Measurements from ENCODE around the gene ENO3. TPM values are rescaled to one million over a fixed set of nuclear protein-coding genes. Genes with fewer than 3 reads are reported as not detected.

ENO3 gene
- total and polyA plus RNA-seq, 2 donors (not counting 3 experiments of a cell fraction or from before 2014, with no cell fraction given) = 5.5 to 5.9 TPM

DNA sequence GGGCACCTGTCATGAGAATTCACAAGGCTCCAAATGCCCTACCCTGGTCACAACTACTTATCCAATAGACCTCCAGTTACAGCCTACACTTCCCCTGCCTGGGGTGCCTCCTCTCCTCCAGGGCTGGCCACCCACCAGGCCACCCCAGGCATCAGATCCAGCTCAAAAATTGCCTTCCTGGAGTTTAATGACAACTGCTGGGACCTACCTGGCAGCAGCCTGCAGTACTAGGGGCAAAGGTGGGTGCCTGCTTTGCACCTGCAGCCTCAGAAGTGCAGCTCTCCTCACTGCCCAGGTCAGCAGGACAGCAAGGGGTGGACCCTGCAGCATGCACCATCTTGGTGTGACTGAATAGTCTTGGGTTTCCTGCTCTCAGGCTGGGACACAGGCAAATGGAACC lies 15.3 kb upstream of the ENO3 start:
- H2AFZ ChIP-seq (ENCODE audit: low read depth, low read length) = no peak overlapping the region
- H3K4me3 ChIP-seq (replicated peaks in 1 of 3; ENCODE audit: insufficient read depth in 1 of 3, low read depth in 1 of 3, low read length in 3 of 3) = no peak overlapping the region
- CTCF ChIA-PET = interaction anchor here (1.8 kb wide), 1 partner anchor 26 kb away, joined by 8 read pairs; no protein-coding TSS in a partner anchor
- peaks cover 15% of the 10 kb centered on the region for H3K4me1 ChIP-seq (ENCODE audit: control insufficient read depth, extremely low read depth, insufficient read depth, low read length)
- H3K27ac ChIP-seq (ENCODE audit: insufficient read depth, low read depth, low read length) = no peak overlapping the region
- FAIRE-seq (peak; percentile 15), DNase-seq (ENCODE audit: low read depth, low spot score) (no peak)
- peaks cover 2 to 19% of the 10 kb centered on the region in 2 experiments for H3K36me3 ChIP-seq (ENCODE audit: control insufficient read depth in 2 of 2, extremely low read depth in 1 of 2, insufficient read depth in 2 of 2, low read length in 2 of 2)
- peaks cover 17% of the 10 kb centered on the region for H3K79me2 ChIP-seq (ENCODE audit: control insufficient read depth, insufficient read depth, low read length)
- no peak overlapping the region for H3K4me2 ChIP-seq (ENCODE audit: insufficient read depth, low read length)
- no peaks in the 10 kb centered on the region for H3K9me3 ChIP-seq (replicated peaks; ENCODE audit: control insufficient read depth, insufficient read depth, low read length)
- POLR2A ChIA-PET = no interaction called here
- BruUV-seq (replicated peaks) = no TSS peak
- intact Hi-C loops (cut with micrococcal nuclease) (no loop called here), dilution Hi-C loops (cut with MboI; ENCODE audit: extremely low pct_ligation_motif_present, low sequenced_read_pairs) (no loop called here)
- H3K9me1 ChIP-seq (replicated peaks; ENCODE audit: control insufficient read depth, extremely low read depth, insufficient read depth, low read length) = no peaks in the 10 kb centered on the region
- H4K20me1 ChIP-seq (replicated peaks; ENCODE audit: control insufficient read depth, extremely low read depth, insufficient read depth, low read length) = no peaks in the 10 kb centered on the region
- no peaks in the 10 kb centered on the region for H3K27me3 ChIP-seq (ENCODE audit: control insufficient read depth in 2 of 2, insufficient read depth in 2 of 2, low read length in 2 of 2)
- H3K9ac ChIP-seq (replicated peaks; ENCODE audit: extremely low read depth, insufficient read depth, low read length) = no peak overlapping the region
- TF ChIP-seq, protein P1, sequence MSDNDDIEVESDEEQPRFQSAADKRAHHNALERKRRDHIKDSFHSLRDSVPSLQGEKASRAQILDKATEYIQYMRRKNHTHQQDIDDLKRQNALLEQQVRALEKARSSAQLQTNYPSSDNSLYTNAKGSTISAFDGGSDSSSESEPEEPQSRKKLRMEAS (IDR thresholded peaks at IDR 0.05; ENCODE audit: insufficient read depth, insufficient read length) = no peak
- TF ChIP-seq EZH2 (IDR thresholded peaks at IDR 0.05; ENCODE audit: borderline replicate concordance, low read depth, low read length, severe bottlenecking) (no peak), POLR2A (IDR thresholded peaks at IDR 0.05; ENCODE audit: low read depth, low read length) (no peak)

DNA sequence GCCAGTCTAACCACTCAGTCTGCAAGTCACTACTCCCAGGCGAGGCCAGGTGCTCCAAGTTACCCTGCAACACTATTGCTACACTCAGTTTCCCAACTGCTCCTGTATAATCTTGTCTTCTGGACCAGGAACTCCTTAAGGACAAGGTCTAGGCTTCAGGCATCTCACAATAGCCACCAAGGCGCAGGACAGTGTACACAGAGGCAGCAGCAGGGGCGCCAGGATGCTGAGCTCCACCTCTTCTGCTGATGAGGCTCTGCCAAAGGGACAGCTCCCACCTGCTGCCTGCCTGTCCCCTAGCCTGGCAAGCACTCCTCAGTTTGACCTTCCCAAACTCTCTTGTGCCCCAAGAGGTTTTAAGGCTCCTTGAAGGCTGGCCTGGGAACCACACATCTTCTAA lies 14.5 kb upstream of the ENO3 start:
- Histone ChIP-seq H3K9me1 (replicated peaks; ENCODE audit: control insufficient read depth, extremely low read depth, insufficient read depth, low read length) (no peaks in the 10 kb centered on the region), H2AFZ (ENCODE audit: low read depth, low read length) (no peak overlapping the region), H3K4me1 (ENCODE audit: control insufficient read depth, extremely low read depth, insufficient read depth, low read length) (peaks cover 22% of the 10 kb centered on the region), H3K27me3 (ENCODE audit: control insufficient read depth in 2 of 2, insufficient read depth in 2 of 2, low read length in 2 of 2) (no peaks in the 10 kb centered on the region), H3K36me3 (ENCODE audit: control insufficient read depth in 2 of 2, extremely low read depth in 1 of 2, insufficient read depth in 2 of 2, low read length in 2 of 2) (peaks cover 2 to 19% of the 10 kb centered on the region in 2 experiments), H3K9me3 (replicated peaks; ENCODE audit: control insufficient read depth, insufficient read depth, low read length) (no peaks in the 10 kb centered on the region), H3K4me2 (ENCODE audit: insufficient read depth, low read length) (no peak overlapping the region), H3K79me2 (ENCODE audit: control insufficient read depth, insufficient read depth, low read length) (peaks cover 25% of the 10 kb centered on the region), H3K4me3 (replicated peaks in 1 of 3; ENCODE audit: insufficient read depth in 1 of 3, low read depth in 1 of 3, low read length in 3 of 3) (no peak overlapping the region), H3K27ac (ENCODE audit: insufficient read depth, low read depth, low read length) (no peak overlapping the region), H3K9ac (replicated peaks; ENCODE audit: extremely low read depth, insufficient read depth, low read length) (no peak overlapping the region), H4K20me1 (replicated peaks; ENCODE audit: control insufficient read depth, extremely low read depth, insufficient read depth, low read length) (no peaks in the 10 kb centered on the region)
- FAIRE-seq (no peak), DNase-seq (ENCODE audit: low read depth, low spot score) (no peak)
- intact Hi-C loops (cut with micrococcal nuclease) (no loop called here), dilution Hi-C loops (cut with MboI; ENCODE audit: extremely low pct_ligation_motif_present, low sequenced_read_pairs) (no loop called here)
- TF ChIP-seq FOS (IDR thresholded peaks at IDR 0.05; ENCODE audit: borderline replicate concordance, insufficient read depth, low read length) (no peak), JUN (IDR thresholded peaks at IDR 0.05; ENCODE audit: borderline replicate concordance, insufficient read depth, insufficient read length, low read depth) (no peak), MYC (IDR thresholded peaks at IDR 0.05; ENCODE audit: low read depth, low read length) (no peak), POLR2A (IDR thresholded peaks at IDR 0.05; ENCODE audit: low read depth, low read length) (no peak), EZH2 (IDR thresholded peaks at IDR 0.05; ENCODE audit: borderline replicate concordance, low read depth, low read length, severe bottlenecking) (no peak)
- TF ChIP-seq, protein P1 (IDR thresholded peaks at IDR 0.05; ENCODE audit: insufficient read depth, insufficient read length) = no peak
- TF ChIP-seq, protein P2, sequence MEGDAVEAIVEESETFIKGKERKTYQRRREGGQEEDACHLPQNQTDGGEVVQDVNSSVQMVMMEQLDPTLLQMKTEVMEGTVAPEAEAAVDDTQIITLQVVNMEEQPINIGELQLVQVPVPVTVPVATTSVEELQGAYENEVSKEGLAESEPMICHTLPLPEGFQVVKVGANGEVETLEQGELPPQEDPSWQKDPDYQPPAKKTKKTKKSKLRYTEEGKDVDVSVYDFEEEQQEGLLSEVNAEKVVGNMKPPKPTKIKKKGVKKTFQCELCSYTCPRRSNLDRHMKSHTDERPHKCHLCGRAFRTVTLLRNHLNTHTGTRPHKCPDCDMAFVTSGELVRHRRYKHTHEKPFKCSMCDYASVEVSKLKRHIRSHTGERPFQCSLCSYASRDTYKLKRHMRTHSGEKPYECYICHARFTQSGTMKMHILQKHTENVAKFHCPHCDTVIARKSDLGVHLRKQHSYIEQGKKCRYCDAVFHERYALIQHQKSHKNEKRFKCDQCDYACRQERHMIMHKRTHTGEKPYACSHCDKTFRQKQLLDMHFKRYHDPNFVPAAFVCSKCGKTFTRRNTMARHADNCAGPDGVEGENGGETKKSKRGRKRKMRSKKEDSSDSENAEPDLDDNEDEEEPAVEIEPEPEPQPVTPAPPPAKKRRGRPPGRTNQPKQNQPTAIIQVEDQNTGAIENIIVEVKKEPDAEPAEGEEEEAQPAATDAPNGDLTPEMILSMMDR (IDR thresholded peaks at IDR 0.05; ENCODE audit: extremely low read depth in 1 of 2, insufficient read depth in 1 of 2, low read depth in 1 of 2, low read length in 2 of 2) = no peak
- ChIA-PET CTCF (interaction anchor here (1.8 kb wide), 1 partner anchor 27 kb away, joined by 8 read pairs; no protein-coding TSS in a partner anchor), POLR2A (no interaction called here)
- no TSS peak for BruUV-seq (replicated peaks)

Measured in endothelial cell of umbilical vein (primary cell).